NT2/D1 (cell line): ENCODE results near the gene C11orf71.

Experiments
- SUZ12 ChIP-seq: IDR thresholded peaks from 2 replicates; pipeline ENCODE4 v1.6.1; 2011; ENCODE audit not compliant: insufficient read length, insufficient read depth; ENCODE audit errors: extremely low read depth
- YY1 ChIP-seq: IDR thresholded peaks from 2 replicates; pipeline ENCODE4 v1.6.1; 2011; ENCODE audit not compliant: insufficient read length, insufficient read depth
- ZNF274 ChIP-seq: IDR thresholded peaks from 2 replicates; pipeline ENCODE4 v1.6.1; 2011; ENCODE audit warnings: mild to moderate bottlenecking, low read depth, low read length

GRCh38 chr11:114382509-114382908 lies 17.8 kb downstream of the C11orf71 start:
- no peak for TF ChIP-seq ZNF274
- no peak for TF ChIP-seq SUZ12
- no peak for TF ChIP-seq YY1
